IMR-90 (cell line): ENCODE data around the gene RNGTT. TPM values are rescaled to one million over a fixed set of nuclear protein-coding genes. Genes with fewer than 3 reads are reported as not detected.

ENCODE experiments used
- ATAC-seq: fragments of 200-7000 bp; cut with Tn5 transposase; 2 replicates; pipeline ENCODE4 v1.9.1; 2020; ENCODE audit warnings: low read depth, mild to moderate bottlenecking, moderate library complexity
- BruUV-seq: library from RNA; stranded (reverse); fragments of 400-500 nt; replicated peaks from 2 replicates; lab custom pipeline; 2021; lab: Mats Ljungman, UMichigan
- CTCF ChIA-PET: fragments of 300-600 bp; formaldehyde crosslinking; extraction: SDS; loops from one replicate; lab custom pipeline; 2021; ENCODE audit warnings: antibody characterized with exemption; lab: Yijun Ruan, JAX
- POLR2A ChIA-PET: fragments of 300-600 bp; sonication (Branson Sonifier 250); formaldehyde crosslinking; loops from one replicate; lab custom pipeline; 2022; ENCODE audit warnings: antibody characterized with exemption; ENCODE audit not compliant: unreplicated experiment; lab: Charles Lee
- DNase-seq: peaks from one replicate; pipeline ENCODE4 v3.0.0; 2013
- H2AFZ ChIP-seq: replicated peaks from 2 replicates; pipeline ENCODE3; 2013; ENCODE audit warnings: low read length, mild to moderate bottlenecking; ENCODE audit not compliant: poor library complexity
- H2AK5ac ChIP-seq: 2 replicates; pipeline ENCODE4 v1.6.1; 2013; ENCODE audit warnings: low read depth, low read length, inconsistent platforms
- H2AK9ac ChIP-seq: replicated peaks from 2 replicates; pipeline ENCODE3; 2013; ENCODE audit warnings: mild to moderate bottlenecking, low read depth, low read length, moderate library complexity; ENCODE audit not compliant: poor library complexity
- H2BK120ac ChIP-seq: 2 replicates; pipeline ENCODE4 v1.6.1; 2013; ENCODE audit warnings: low read depth, low read length, inconsistent platforms
- H2BK15ac ChIP-seq: 3 replicates; pipeline ENCODE4 v1.6.1; 2013; ENCODE audit warnings: low read depth, low read length, inconsistent platforms
- H2BK20ac ChIP-seq: 2 replicates; pipeline ENCODE4 v1.6.1; 2013; ENCODE audit warnings: low read depth, mild to moderate bottlenecking, inconsistent platforms, low read length, moderate library complexity
- H2BK5ac ChIP-seq: 2 replicates; pipeline ENCODE4 v1.6.1; 2013; ENCODE audit warnings: mild to moderate bottlenecking, low read depth, low read length, inconsistent platforms; ENCODE audit not compliant: poor library complexity, severe bottlenecking
- H3K14ac ChIP-seq: replicated peaks from 2 replicates; pipeline ENCODE4 v1.6.1; 2013; ENCODE audit warnings: low read depth, low read length, inconsistent platforms
- H3K18ac ChIP-seq: 2 replicates; pipeline ENCODE4 v1.6.1; 2013; ENCODE audit warnings: low read depth, low read length, control low read depth
- H3K23ac ChIP-seq: 2 replicates; pipeline ENCODE4 v1.6.1; 2013; ENCODE audit warnings: low read depth, low read length, inconsistent platforms
- H3K27ac ChIP-seq: 2 replicates; pipeline ENCODE4 v1.5.1; 2013; ENCODE audit warnings: mild to moderate bottlenecking, control low read depth, low read length; ENCODE audit not compliant: insufficient read depth
- H3K27me3 ChIP-seq: 2 replicates; pipeline ENCODE4 v1.6.1; 2013; ENCODE audit warnings: low read length; ENCODE audit not compliant: control insufficient read depth, insufficient read depth
- H3K36me3 ChIP-seq: 2 replicates; pipeline ENCODE4 v1.6.1; 2013; ENCODE audit warnings: low read length, mixed read lengths; ENCODE audit not compliant: control insufficient read depth, insufficient read depth
- H3K4ac ChIP-seq: 2 replicates; pipeline ENCODE4 v1.6.1; 2013; ENCODE audit warnings: low read depth, low read length, inconsistent platforms
- H3K4me1 ChIP-seq: 2 replicates; pipeline ENCODE4 v1.6.1; 2013; ENCODE audit warnings: low read length, mixed read lengths; ENCODE audit not compliant: control insufficient read depth, insufficient read depth
- H3K4me2 ChIP-seq: 2 replicates; pipeline ENCODE4 v1.6.1; 2013; ENCODE audit warnings: low read depth, mild to moderate bottlenecking, control low read depth, low read length, moderate library complexity
- H3K4me3 ChIP-seq: 2 replicates; pipeline ENCODE4 v1.5.1; 2013; ENCODE audit warnings: low read depth, mild to moderate bottlenecking, control low read depth, low read length, moderate library complexity; ENCODE audit not compliant: insufficient read depth
- H3K56ac ChIP-seq: 2 replicates; pipeline ENCODE4 v1.6.1; 2013; ENCODE audit warnings: low read length, inconsistent platforms; ENCODE audit not compliant: insufficient read depth; ENCODE audit errors: extremely low read depth
- H3K79me1 ChIP-seq, 2 experiments: 2 replicates each; pipeline ENCODE4 v1.6.1; 2013; ENCODE audit warnings: low read length in 2 of 2, inconsistent platforms in 1 of 2, low read depth in 1 of 2
- H3K9ac ChIP-seq: 2 replicates; pipeline ENCODE4 v1.6.1; 2013; ENCODE audit warnings: low read depth, low read length, control low read depth
- H3K9me1 ChIP-seq: 2 replicates; pipeline ENCODE4 v1.6.1; 2013; ENCODE audit warnings: low read length, inconsistent platforms; ENCODE audit not compliant: insufficient read depth
- H3K9me3 ChIP-seq: 2 replicates; pipeline ENCODE4 v1.6.1; 2013; ENCODE audit warnings: low read length; ENCODE audit not compliant: control insufficient read depth, insufficient read depth
- H4K20me1 ChIP-seq: 2 replicates; pipeline ENCODE4 v1.6.1; 2013; ENCODE audit warnings: low read length, inconsistent platforms; ENCODE audit not compliant: insufficient read depth
- H4K5ac ChIP-seq: 2 replicates; pipeline ENCODE4 v1.6.1; 2013; ENCODE audit warnings: mild to moderate bottlenecking, low read depth, low read length, control low read depth
- H4K8ac ChIP-seq, 2 experiments: 2 replicates each; pipeline ENCODE4 v1.6.1; 2013; ENCODE audit warnings: low read depth in 2 of 2, low read length in 2 of 2, control low read depth in 1 of 2, inconsistent platforms in 1 of 2
- H4K91ac ChIP-seq: 2 replicates; pipeline ENCODE4 v1.6.1; 2013; ENCODE audit warnings: low read depth, low read length, inconsistent platforms; ENCODE audit not compliant: insufficient read depth
- BHLHE40 ChIP-seq: fragments of 150-350 bp; IDR thresholded peaks from 2 replicates; pipeline ENCODE4 v1.6.1; 2016; ENCODE audit warnings: mild to moderate bottlenecking, low read depth, low read length
- MAZ ChIP-seq: IDR thresholded peaks from 2 replicates; pipeline ENCODE4 v1.6.1; 2012; ENCODE audit warnings: low read depth, mild to moderate bottlenecking, low read length, improper control_type of control experiment, moderate library complexity, borderline replicate concordance
- MXI1 ChIP-seq: IDR thresholded peaks from 2 replicates; pipeline ENCODE4 v1.6.1; 2012; ENCODE audit warnings: low read depth, mild to moderate bottlenecking, low read length, moderate library complexity, borderline replicate concordance
- RFX5 ChIP-seq: IDR thresholded peaks from 2 replicates; pipeline ENCODE4 v1.8.0; 2012; ENCODE audit warnings: low read depth, mild to moderate bottlenecking, low read length, moderate library complexity
- dilution Hi-C: fragments of 300-500 bp; cut with HindIII; formaldehyde crosslinking; loops from one replicate; pipeline ENCODE4 v1.14.3; 2018; ENCODE audit warnings: low sequenced_read_pairs; ENCODE audit not compliant: unreplicated experiment
- in situ Hi-C: fragments of 300-500 bp; cut with MboI; formaldehyde crosslinking; loops from 3 replicates; pipeline ENCODE4 v1.14.3; 2019; ENCODE audit warnings: low sequenced_read_pairs, inconsistent platforms, mixed read lengths
- intact Hi-C: fragments of 100-400 bp; cut with micrococcal nuclease; formaldehyde crosslinking; loops from 2 replicates; pipeline ENCODE4 v1.10.0; 2022
- polyA plus RNA-seq, 3 experiments: library from polyadenylated mRNA; depleted of rRNA; stranded (reverse); fragments of >200 nt; gene quantifications; 2 replicates each; pipeline ENCODE4 v1.2.3, GENCODE V29; 2012; ENCODE audit warnings: low replicate concordance in 1 of 3
- total RNA-seq: library from RNA; depleted of rRNA; stranded (reverse); fragments of >200 nt; gene quantifications from 2 replicates; pipeline ENCODE4 v1.2.3, GENCODE V29; 2012
- TF ChIP-seq, protein P1 (sequence below): conservative IDR thresholded peaks from 2 replicates; pipeline ENCODE4 v1.5.1; 2012; ENCODE audit warnings: mild to moderate bottlenecking, low read depth, low read length, improper control_type of control experiment

Gene RNGTT
- total and polyA plus RNA-seq, 2 of the 4 experiments (the other 2 are of a cell fraction), result 5.4 to 21.7 TPM

DNA sequence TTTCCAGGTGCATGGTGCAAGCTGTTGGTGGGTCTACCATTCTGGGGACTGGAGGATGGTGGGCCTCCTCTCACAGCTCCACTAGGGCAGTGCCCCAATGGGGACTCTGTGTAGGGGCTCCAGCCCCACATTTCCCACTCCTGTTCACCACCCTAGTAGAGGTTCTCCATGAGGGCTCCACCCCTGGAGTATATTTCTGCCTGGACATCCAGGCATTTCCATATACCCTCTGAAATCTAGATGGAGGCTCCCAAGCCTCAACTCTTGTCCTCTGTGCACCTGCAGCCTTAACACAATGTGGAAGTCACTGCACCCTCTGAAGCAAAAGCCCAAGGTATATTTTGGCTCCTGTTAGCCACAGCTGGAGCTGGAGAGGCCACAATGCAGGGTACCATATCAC is 393.5 kb downstream of the RNGTT start:
- Histone ChIP-seq H3K18ac (no peak overlapping the region), H3K36me3 (no peaks in the 10 kb centered on the region), H3K9ac (no peak overlapping the region), H2AK9ac (no peak overlapping the region), H3K56ac (no peak overlapping the region), H3K4me3 (no peak overlapping the region), H2BK120ac (no peak overlapping the region), H3K4me1 (no peaks in the 10 kb centered on the region), H3K27me3 (no peaks in the 10 kb centered on the region), H2BK5ac (no peak overlapping the region), H3K4ac (no peak overlapping the region), H3K9me1 (no peaks in the 10 kb centered on the region), H4K91ac (no peak overlapping the region), H4K8ac (no peak overlapping the region), H2BK15ac (no peak overlapping the region), H2BK20ac (no peak overlapping the region), H2AFZ (no peak overlapping the region), H4K20me1 (no peaks in the 10 kb centered on the region), H3K4me2 (no peak overlapping the region), H2AK5ac (no peak overlapping the region), H4K5ac (no peak overlapping the region), H3K79me1 (no peaks in the 10 kb centered on the region), H3K27ac (no peak overlapping the region), H3K14ac (no peak overlapping the region), H3K9me3 (no peaks in the 10 kb centered on the region), H3K23ac (no peak overlapping the region)
- BruUV-seq, result no TSS peak
- in situ Hi-C loops (no loop called here), intact Hi-C loops (no loop called here), dilution Hi-C loops (no loop called here)
- CTCF ChIA-PET, result no interaction called here
- ATAC-seq (no peak), DNase-seq (no peak)
- POLR2A ChIA-PET, result no interaction called here
- TF ChIP-seq, protein P1, sequence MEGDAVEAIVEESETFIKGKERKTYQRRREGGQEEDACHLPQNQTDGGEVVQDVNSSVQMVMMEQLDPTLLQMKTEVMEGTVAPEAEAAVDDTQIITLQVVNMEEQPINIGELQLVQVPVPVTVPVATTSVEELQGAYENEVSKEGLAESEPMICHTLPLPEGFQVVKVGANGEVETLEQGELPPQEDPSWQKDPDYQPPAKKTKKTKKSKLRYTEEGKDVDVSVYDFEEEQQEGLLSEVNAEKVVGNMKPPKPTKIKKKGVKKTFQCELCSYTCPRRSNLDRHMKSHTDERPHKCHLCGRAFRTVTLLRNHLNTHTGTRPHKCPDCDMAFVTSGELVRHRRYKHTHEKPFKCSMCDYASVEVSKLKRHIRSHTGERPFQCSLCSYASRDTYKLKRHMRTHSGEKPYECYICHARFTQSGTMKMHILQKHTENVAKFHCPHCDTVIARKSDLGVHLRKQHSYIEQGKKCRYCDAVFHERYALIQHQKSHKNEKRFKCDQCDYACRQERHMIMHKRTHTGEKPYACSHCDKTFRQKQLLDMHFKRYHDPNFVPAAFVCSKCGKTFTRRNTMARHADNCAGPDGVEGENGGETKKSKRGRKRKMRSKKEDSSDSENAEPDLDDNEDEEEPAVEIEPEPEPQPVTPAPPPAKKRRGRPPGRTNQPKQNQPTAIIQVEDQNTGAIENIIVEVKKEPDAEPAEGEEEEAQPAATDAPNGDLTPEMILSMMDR, result no peak
- TF ChIP-seq RFX5, result no peak
- TF ChIP-seq BHLHE40, result no peak
- no peak for TF ChIP-seq MAZ
- no peak for TF ChIP-seq MXI1
